Measurements from ENCODE around the gene MKI67.
A peak's percentile ranks its signal among the peaks of the same experiment; 100 is the strongest.
"Not testable (repeated sequence)": the region's sequence is repeated elsewhere in the genome, so short reads cannot be mapped to it uniquely, and the experiment has no call there.

The MKI67 gene

GRCh38 chr10:128110339-128110738 lies 15.9 kb downstream of the MKI67 start:
- no peak for DNase-seq (ENCODE audit: low read depth in 2 of 2)

DNA sequence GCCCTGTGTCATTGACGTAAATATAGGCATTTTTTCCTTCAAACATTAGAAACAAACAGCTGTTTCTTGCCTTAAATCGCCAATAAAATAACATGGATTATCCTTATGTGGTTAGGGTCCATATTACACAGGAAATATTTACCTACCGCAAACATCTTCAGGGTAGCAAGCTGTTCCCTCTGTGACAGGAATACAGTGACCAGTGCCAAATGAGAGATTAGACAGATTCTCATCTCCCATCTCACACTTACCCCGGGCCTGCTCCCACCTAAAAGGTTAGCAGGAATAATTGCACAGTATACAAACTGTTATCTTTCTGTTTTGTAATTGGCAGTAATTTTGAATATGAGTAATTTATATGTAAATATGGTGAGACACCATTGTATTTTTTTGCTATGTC lies 16.5 kb downstream of the MKI67 start:
- DNase-seq (ENCODE audit: low read depth in 2 of 2), result no peak

DNA sequence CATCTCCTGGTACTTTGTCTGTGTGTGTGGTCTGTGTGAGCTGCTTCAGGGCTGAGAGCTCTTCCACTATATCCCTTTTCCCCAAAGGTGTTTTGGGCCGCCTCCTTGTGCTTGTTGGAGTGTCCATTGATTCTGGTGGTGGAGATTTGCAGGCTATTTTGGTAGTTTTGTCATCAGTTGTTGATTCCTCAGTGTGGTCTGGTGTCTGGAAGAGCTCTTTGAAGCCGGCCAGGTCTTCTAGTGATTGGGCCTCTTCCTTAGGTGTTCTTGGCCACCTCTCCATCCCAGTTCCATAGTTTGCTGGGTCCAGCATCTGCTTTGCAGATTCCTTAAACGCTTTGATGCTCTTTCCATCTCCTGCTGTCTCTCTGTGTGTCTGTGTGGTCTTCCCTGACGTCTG lies 20.8 kb downstream of the MKI67 start:
- no peak for DNase-seq (ENCODE audit: low read depth in 2 of 2)

- no peak for DNase-seq (ENCODE audit: low read depth in 2 of 2)
Measured at GRCh38 chr10:128103229-128103714, 23.0 kb downstream of the MKI67 start.

- no peak for DNase-seq (ENCODE audit: low read depth in 2 of 2)
Measured at GRCh38 chr10:128102480-128103228, 23.6 kb downstream of the MKI67 start.

DNA sequence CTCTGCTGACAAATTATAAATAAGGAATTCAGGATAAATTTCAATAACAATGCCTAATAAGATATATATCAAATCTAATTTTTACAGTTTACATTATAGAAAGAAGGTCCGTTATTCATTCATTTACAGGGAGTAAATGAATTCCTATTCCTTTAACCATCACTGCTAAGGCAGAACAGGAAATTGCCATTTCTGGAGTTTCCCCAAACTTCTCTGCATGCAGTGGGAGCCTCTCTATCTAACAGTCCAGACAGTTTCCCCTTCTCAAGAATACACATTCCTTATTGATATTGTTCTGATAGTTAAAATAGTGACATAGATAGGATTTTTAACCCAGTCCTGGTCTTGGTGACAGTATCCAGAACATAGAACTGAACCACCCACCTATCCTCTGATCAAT lies 24.3 kb downstream of the MKI67 start:
- DNase-seq (ENCODE audit: low read depth in 2 of 2), result no peak

DNA sequence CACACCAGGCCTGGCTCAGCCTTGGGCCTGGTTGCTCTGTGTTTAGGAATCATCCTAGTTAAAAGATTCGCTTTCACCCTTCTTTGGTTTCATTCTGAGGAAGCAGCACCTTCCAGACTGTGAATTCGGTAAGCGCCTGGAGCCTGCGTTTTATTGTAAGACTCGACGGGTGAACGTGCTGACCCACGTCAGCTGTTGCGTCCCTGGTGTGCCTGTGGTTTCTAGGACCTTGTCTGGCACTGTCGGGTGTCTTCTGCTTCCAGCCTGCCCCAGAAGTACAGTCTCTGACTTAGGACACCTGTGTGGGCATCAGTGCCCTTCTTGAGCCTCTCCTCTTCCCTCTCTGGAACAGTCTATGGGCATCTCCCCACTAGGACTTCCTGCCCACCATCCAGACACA lies 26.3 kb downstream of the MKI67 start:
- no peak for DNase-seq (ENCODE audit: low read depth in 2 of 2)

GRCh38 chr10:128098631-128099030 lies 27.6 kb downstream of the MKI67 start:
- DNase-seq (ENCODE audit: low read depth in 2 of 2), result no peak

DNA sequence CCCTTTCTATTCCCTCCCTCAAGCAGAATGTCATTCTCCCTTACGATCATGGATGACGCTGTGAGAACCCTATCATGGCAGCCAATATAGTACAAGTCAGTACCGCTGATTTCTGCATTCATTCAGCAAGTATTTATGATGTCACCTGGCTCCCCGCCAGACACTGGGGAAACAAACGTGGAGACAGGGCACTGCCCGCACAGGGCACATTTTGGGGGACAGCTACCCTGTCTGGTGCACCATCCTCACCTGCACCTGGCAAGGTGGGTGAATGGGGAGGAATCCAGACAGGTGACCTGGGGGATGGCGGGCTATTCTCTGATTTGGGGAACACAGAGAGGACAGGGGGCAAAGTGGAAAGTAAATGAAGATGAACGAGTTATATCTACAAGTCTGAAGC lies 28.4 kb downstream of the MKI67 start:
- DNase-seq (ENCODE audit: low read depth in 2 of 2), result no peak

DNA sequence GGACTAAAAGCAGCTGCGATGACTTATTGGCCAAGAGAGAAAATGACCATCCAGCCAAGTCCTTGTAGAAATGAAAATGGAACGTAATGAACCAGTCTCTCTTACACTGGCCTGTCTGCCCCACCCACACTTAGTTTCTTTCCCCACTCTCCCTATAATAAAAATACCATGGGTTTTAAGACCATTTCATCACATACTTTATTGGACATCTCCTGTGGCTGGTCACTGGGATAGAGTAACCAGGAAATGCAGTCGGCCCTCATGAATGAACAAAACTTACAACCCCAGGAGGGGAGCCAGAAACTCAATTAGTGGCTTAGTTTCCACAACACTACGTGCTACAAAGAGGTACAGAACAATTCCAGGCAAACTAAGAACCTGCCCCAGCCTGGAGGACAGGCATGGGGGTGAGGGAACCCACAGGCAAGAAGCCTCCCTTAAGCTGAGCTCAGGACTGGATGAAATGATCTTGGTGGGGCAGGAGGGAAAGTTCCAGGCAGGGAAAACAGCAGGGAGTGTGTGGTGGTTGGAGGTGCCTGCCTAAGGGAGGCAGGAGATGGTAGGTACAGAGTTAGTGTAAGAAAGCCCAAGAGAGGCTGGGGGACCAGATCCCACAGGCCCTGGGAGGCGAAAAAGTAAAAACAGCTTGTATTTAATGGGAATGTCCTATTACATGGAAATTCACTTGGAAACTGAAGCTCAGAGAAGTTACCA lies 29.6 kb downstream of the MKI67 start:
- DNase-seq (ENCODE audit: low read depth in 2 of 2), result no peak

- no peak for DNase-seq (ENCODE audit: low read depth in 2 of 2)
Measured at GRCh38 chr10:128095753-128096469, 30.3 kb downstream of the MKI67 start.

GRCh38 chr10:128095027-128095752 lies 31.0 kb downstream of the MKI67 start:
- DNase-seq (ENCODE audit: low read depth in 2 of 2), result peak in 1 of 2 donors; percentile 13

- DNase-seq (ENCODE audit: low read depth in 2 of 2), result not testable (repeated sequence)
Measured at GRCh38 chr10:128094596-128094995, 31.6 kb downstream of the MKI67 start.

GRCh38 chr10:128092454-128092853 lies 33.8 kb downstream of the MKI67 start:
- DNase-seq (ENCODE audit: low read depth in 2 of 2), result no peak

- DNase-seq (ENCODE audit: low read depth in 2 of 2), result no peak
Measured at GRCh38 chr10:128091636-128092210, 34.5 kb downstream of the MKI67 start.

DNA sequence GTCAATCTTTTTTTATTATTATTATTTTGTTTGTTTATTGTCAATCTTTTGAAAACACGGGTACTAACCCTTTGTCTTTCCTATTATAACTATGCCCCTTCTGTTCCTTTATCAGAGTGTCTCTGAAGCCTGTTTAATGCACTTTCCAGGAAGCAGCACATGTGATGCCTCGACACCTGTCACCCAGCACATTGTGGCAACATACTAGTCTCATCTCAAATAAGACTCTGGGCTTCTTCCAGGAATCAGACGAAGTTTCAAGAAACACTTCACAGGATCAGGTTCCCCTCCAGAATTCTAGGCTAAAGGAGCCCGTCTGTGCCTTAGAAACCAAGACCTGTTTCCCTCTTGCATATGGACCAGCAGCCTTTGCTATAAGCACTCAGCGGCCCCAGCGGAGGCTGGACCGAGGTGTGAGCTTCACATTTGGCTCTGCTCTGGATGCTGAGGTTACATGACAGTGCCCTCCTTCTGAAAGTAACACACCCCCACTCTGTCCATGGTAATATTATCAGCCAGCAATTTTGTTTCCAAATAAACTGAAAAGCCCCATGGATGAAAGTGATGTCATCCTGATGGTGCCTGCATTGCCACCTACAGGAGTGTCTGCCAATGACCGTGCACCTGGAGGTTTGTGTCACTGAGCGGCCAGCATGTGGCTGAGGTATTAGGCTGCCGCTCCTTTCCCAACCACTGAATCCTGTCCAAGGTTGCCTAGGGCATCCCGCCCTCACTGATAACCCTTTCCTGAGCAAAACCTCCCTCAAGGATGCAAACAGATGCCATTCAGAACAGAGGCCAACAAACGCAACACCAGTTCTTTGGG lies 38.1 kb downstream of the MKI67 start:
- DNase-seq (ENCODE audit: low read depth in 2 of 2), result no peak

- DNase-seq (ENCODE audit: low read depth in 2 of 2), result no peak
Measured at GRCh38 chr10:128087146-128087883, 38.9 kb downstream of the MKI67 start.

DNA sequence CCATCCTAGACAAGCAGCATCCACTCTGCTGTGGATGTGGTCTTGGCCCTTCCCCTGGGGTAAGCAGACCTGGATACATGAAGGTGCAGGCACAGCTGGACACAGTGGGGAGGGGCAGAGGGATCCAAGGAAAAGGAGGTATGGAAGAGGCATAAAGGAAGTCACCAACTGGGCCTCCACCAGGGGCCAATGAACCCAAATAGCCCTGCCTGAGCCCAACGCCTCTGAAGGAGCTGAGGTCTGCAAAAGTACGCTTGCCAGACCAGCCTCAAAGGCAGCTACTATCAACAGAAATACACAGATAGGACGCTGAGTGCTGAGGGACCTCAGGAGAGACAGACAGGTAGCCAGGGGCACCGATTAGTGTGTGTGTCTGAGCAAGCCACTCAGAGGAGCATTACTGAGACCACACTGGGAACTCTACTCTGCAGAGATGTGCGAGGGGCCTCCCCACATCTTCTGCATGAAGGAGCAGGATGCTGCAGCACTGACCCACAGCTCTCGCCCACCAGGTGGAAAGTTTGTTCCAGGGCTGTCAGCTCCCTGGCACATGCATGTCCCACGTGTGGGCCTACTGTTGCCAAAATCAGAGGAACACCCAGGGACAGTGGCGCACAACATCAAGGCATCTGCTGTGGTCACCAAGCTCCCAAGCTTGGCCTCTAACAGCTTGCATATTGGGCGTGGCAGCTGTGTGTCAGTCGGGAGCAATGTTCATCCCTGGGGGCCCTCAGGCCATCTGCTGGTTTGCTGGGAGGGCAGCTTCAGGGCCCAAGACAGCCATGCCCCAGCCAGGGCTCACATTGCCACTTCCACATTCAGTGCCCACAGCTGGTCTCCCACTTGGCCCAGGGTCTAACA lies 40.0 kb downstream of the MKI67 start:
- DNase-seq (ENCODE audit: low read depth in 2 of 2), result no peak

DNA sequence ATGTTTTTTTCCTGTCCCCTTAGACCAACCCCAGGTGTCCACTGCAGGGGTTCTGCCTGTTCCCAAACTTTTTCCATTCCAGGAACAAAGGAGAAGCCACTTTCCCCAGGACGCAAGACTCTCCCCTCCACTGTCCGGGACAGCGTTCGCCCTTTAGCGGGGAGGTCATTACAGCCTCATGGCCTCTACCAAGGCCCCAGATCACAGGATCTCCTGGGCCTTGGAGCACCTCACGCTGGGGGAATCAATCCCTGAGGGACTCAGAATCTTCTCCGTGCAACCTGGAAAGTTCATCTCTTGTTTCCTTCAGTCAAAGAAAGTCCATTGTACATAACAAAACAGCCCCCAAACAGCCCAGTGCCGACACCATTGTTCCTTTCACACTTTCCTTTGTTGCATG lies 41.2 kb downstream of the MKI67 start:
- no peak for DNase-seq (ENCODE audit: low read depth in 2 of 2)
